HS-5 (cell line): Measurements from ENCODE around the gene STAT5B.

ENCODE experiments used
- DNase-seq: peaks from one replicate; pipeline ENCODE4 v3.0.0-alpha.2; 2012; ENCODE audit warnings: low read depth

Gene STAT5B

DNA sequence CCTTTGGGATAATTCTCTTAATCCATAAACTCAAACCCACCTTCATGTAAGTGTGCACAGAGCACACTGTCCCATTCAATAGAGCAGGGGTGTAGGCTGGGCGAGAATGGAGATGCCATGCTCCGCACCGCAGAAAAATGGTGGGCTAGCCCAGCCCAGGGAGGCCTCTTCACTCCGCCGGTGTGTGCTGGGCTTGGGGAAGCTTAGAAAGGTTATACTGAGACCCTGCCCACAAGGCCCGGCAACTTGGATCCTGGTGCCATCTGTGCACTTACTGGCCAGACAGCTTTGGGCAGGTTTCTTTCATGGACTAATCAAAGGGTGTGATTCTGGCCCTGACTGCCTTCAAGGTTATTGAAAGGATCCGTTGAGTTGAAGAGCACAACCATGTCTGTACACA is 8.4 kb upstream of the STAT5B start:
- no peak for DNase-seq

DNA sequence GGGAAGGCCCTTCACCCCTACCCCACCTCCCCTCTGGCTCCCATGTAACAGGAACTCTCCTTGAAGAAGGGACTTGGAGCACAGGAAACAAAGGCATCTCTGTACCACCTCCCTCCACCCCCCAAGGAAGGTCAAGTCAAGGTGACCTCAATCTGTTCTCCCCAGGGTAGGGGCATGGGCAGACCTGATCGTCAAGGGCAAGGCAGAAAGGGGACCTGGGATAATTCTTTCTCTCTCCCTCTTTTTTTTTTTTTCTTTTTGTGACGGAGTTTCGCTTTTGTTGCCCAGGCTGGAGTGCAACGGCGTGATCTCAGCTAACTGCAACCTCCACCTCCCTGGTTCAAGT is 7.8 kb upstream of the STAT5B start:
- no peak for DNase-seq

- DNase-seq = no peak
Observed at GRCh38 chr17:42283241-42284023, 7.2 kb upstream of the STAT5B start.

- DNase-seq = no peak
Observed at GRCh38 chr17:42282478-42283080, 6.4 kb upstream of the STAT5B start.

- no peak for DNase-seq
Observed at GRCh38 chr17:42281571-42282096, 5.4 kb upstream of the STAT5B start.

GRCh38 chr17:42279776-42280630 is 3.8 kb upstream of the STAT5B start:
- DNase-seq = no peak

DNA sequence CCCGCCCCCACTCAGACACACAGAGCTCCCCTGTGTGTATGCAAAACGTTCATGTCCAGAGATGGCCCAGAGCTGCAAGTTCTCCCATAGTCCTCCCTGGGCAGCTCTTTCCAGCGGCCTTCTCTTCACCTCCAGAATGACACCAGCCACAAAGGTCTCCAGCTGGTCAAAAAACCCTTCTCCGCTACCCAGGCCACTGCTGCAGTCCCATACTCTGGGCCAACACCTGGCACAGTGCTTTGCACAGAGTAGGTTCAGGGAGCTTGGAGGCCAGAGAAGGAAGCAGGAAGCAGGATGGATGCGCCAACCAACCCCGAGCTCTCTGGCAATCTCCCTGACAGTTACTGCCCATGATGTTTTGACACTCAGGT is 1.1 kb upstream of the STAT5B start:
- DNase-seq = no peak

DNA sequence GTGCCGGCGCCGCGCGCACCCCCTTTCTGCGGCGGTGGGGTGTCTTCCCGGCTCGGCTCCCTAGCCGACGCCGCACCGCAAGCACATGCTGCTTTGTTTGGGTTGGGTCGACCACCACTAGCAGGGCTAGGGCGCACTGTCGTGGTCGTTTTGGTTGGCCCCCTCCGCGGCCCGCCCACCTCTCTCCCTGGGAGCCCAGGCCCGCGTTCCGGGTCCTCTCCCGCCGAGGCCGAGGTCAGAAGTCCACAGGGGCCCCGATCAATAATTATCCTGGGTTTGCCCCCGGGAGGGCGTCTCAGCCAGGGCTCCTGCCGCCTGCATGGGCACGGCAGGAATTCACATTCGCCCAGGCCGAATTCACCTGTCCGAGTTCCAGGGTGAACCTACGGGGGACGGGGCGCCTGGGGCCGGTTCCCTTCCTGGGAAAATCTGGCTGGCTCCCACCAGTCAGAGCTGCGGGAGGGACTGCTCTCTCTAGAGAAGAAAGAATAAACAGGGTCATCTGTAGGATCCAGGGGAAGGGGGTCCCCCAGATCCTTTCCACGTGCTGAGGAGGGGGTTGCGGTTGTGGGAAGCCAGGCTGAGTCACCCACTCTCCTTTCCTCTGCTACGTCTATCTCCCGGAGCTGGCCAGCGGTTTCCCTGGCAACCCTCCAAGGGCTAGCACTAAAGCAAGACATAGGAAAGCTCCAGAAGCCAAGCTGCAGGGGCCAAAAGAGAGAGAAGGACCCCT is 584 bp upstream of the STAT5B start:
- no peak for DNase-seq

DNA sequence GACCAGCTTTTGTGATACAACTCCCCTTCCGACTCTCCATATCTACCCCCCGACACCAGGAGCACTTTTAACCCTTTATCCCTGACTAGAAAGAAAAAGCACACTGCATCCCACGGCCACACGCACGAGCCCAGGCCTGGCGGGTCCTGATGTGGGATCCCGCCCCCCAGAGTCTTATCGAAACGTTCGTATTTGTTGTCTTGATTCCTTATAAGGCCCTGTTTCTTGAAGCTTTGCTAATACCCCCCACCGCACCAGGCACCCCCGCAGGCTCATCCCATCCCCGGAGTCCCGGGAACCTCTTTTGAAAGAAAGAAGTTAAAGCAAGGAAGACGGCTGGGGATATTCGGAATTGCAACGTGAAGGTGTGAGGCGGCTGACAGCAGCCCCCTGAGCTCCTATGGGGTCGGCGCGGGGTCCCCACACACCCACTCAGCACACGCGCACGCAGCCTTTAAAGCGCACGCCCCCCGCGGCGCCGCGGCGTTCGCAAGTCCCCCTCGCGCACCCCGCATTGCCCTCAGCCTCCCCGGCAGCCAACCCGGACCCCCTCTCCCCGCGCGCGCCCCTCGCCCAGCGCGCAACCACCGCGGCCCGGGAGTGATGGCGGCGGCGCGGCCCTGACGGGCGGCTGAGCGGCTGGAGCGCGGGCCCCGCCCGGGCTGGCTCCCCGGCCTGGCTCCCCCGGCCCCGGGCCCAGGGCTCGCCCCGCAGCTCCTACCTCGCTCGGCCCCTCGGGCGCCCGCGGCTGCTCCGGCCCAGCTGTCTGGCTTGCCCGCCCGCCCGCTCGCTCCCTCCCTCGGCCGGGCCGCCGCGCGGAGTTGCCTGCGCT is 448 bp downstream of the STAT5B start:
- DNase-seq = no peak

- DNase-seq = no peak
Observed at GRCh38 chr17:42274812-42275526, 1.2 kb downstream of the STAT5B start.

- DNase-seq = no peak
Observed at GRCh38 chr17:42274253-42274542, 2.0 kb downstream of the STAT5B start.

DNA sequence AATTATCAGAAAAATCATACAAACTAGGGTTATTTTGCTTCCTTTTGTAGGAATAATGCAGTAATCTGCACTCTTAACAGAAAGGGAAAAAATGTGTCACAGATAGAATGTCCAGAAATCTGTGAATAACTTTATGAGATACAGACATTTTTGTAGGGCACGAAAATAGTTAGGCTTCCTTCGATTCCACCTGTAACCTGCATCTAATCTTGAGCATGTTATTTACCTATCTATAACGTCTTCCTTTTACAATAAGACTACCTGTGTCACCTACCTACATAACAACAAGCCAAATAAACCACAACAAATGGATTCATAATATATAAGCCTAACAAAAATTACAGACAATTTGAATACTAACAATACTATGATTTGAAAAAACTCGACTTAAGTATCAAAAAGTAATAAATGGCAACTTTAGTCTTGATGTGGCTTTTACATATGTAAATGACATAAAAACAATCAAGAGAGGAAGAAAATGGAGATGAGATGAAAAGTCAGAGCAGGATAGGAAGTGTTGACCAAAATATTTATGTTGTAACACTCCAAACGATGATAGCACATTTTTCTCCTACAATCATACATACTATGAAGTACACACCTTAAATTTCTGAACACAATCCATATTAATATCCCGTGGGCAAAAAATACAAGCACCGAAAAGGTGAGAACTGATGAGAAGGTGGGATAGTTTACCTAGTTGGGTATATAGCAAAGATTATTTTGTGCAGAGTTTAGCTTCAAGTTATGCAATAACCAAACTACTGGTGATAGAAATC is 2.5 kb downstream of the STAT5B start:
- DNase-seq = no peak

- no peak for DNase-seq
Observed at GRCh38 chr17:42272162-42272907, 3.9 kb downstream of the STAT5B start.

DNA sequence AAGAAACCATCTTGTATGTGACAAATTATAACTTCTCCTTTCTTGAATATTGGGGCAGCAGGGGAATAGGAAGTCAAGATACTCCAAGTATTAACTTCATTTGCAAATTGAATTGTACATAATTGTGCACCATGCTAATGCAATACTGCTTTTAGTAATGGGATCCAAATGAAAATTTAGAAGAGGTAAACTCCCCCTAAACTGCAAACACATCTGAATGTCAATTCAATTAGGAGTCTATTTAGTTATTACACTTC is 4.5 kb downstream of the STAT5B start:
- no peak for DNase-seq

GRCh38 chr17:42271006-42271778 is 5.0 kb downstream of the STAT5B start:
- no peak for DNase-seq

- DNase-seq = no peak
Observed at GRCh38 chr17:42270596-42270995, 5.6 kb downstream of the STAT5B start.

GRCh38 chr17:42270170-42270535 is 6.0 kb downstream of the STAT5B start:
- no peak for DNase-seq

GRCh38 chr17:42268236-42268635 is 8.0 kb downstream of the STAT5B start:
- no peak for DNase-seq
